Subcutaneous abdominal adipose tissue (tissue), 5 donors: ENCODE results near the gene TNFAIP8L1.
"Not testable (repeated sequence)": the region's sequence is repeated elsewhere in the genome, so short reads cannot be mapped to it uniquely, and the experiment has no call there.

ENCODE experiments used
- H3K27ac ChIP-seq: one replicate; pipeline ENCODE4 v1.7.0; 2013; ENCODE audit warnings: low read depth, mild to moderate bottlenecking, inconsistent platforms, low read length, moderate library complexity
- H3K27me3 ChIP-seq, 5 donors: one replicate each; pipeline ENCODE4 v1.7.0; 2013; ENCODE audit warnings: low read length in 5 of 5, inconsistent platforms in 1 of 5; ENCODE audit not compliant: control insufficient read depth in 5 of 5, insufficient read depth in 4 of 5
- H3K36me3 ChIP-seq, 5 donors: one replicate each; pipeline ENCODE4 v1.7.0; 2013; ENCODE audit warnings: low read length in 5 of 5; ENCODE audit not compliant: control insufficient read depth in 5 of 5, insufficient read depth in 5 of 5
- H3K4me1 ChIP-seq, 5 donors: one replicate each; pipeline ENCODE4 v1.7.0; 2013; ENCODE audit warnings: low read length in 5 of 5, mild to moderate bottlenecking in 3 of 5, moderate library complexity in 1 of 5; ENCODE audit not compliant: control insufficient read depth in 5 of 5, insufficient read depth in 5 of 5
- H3K4me3 ChIP-seq, 5 donors: one replicate each; pipeline ENCODE4 v1.7.0; 2013; ENCODE audit warnings: low read length in 5 of 5, low read depth in 1 of 5
- H3K9ac ChIP-seq, 5 donors: one replicate each; pipeline ENCODE4 v1.7.0; 2013; ENCODE audit warnings: low read length in 5 of 5, mild to moderate bottlenecking in 4 of 5, moderate library complexity in 3 of 5
- H3K9me3 ChIP-seq, 5 donors: one replicate each; pipeline ENCODE4 v1.7.0; 2013; ENCODE audit warnings: low read length in 5 of 5; ENCODE audit not compliant: control insufficient read depth in 5 of 5
- donor health status: healthy.
- donor health status: healthy.
- donor health status: healthy.
- donor health status: healthy.
- donor health status: healthy.

The TNFAIP8L1 gene

GRCh38 chr19:4638828-4639530 is at the start of gene TNFAIP8L1:
Gene TNFAIP8L1, plus strand, starts transcription at chr19:4639516. Its CDS starts 12,354 bp downstream, at chr19:4651870.
- no peaks in the 10 kb centered on the region for H3K27me3 ChIP-seq
- H3K4me1 ChIP-seq = peaks cover 0 to 46% (median 45%) of the 10 kb centered on the region in 5 donors
- no peaks in the 10 kb centered on the region for H3K9me3 ChIP-seq
- no peaks in the 10 kb centered on the region for H3K36me3 ChIP-seq
- peak within 1 kb of the TSS in 4 of 5 donors; percentile 6 to 95 (median 70) for H3K9ac ChIP-seq
- H3K27ac ChIP-seq = peak within 1 kb of the TSS; percentile 76
- peak within 1 kb of the TSS; percentile 70 to 95 (median 80) for H3K4me3 ChIP-seq

GRCh38 chr19:4589579-4590410 is 49.5 kb upstream of the TNFAIP8L1 start:
- Histone ChIP-seq H3K36me3 (no peaks in the 10 kb centered on the region), H3K9me3 (no peaks in the 10 kb centered on the region), H3K27me3 (peaks cover 15 to 47% (median 37%) of the 10 kb centered on the region in 5 donors)

GRCh38 chr19:4590559-4590958 is 48.8 kb upstream of the TNFAIP8L1 start:
- H3K4me3 ChIP-seq = no peak overlapping the region

More at GRCh38 chr19:4589579-4590410, 49.5 kb upstream of the TNFAIP8L1 start:
- Histone ChIP-seq H3K4me3 (no peak overlapping the region), H3K27ac (no peak overlapping the region), H3K9ac (no peak overlapping the region), H3K4me1 (peaks cover 0 to 3% (median 2%) of the 10 kb centered on the region in 5 donors)

GRCh38 chr19:4591320-4591719 is 48.0 kb upstream of the TNFAIP8L1 start:
- Histone ChIP-seq H3K36me3 (no peaks in the 10 kb centered on the region), H3K4me3 (no peak overlapping the region), H3K27ac (no peak overlapping the region), H3K9me3 (no peaks in the 10 kb centered on the region), H3K9ac (no peak overlapping the region), H3K27me3 (peaks cover 3 to 40% (median 24%) of the 10 kb centered on the region in 5 donors), H3K4me1 (no peaks in the 10 kb centered on the region)

More at GRCh38 chr19:4590559-4590958, 48.8 kb upstream of the TNFAIP8L1 start:
- no peak overlapping the region for H3K27ac ChIP-seq
- H3K9me3 ChIP-seq = no peaks in the 10 kb centered on the region
- no peak overlapping the region for H3K9ac ChIP-seq
- H3K4me1 ChIP-seq = no peaks in the 10 kb centered on the region
- no peaks in the 10 kb centered on the region for H3K36me3 ChIP-seq
- peaks cover 7 to 40% (median 29%) of the 10 kb centered on the region in 5 donors for H3K27me3 ChIP-seq

GRCh38 chr19:4592445-4592844 is 46.9 kb upstream of the TNFAIP8L1 start:
- peaks cover 0 to 1% (median 0%) of the 10 kb centered on the region in 5 donors for H3K4me1 ChIP-seq
- peaks cover 3 to 41% (median 24%) of the 10 kb centered on the region in 5 donors for H3K27me3 ChIP-seq
- H3K4me3 ChIP-seq = no peak overlapping the region
- H3K9ac ChIP-seq = no peak overlapping the region
- no peaks in the 10 kb centered on the region for H3K36me3 ChIP-seq
- no peak overlapping the region for H3K27ac ChIP-seq
- H3K9me3 ChIP-seq = no peaks in the 10 kb centered on the region

- Histone ChIP-seq H3K4me3 (no peak overlapping the region), H3K36me3 (no peaks in the 10 kb centered on the region), H3K27me3 (peaks cover 5 to 43% (median 26%) of the 10 kb centered on the region in 5 donors), H3K27ac (no peak overlapping the region), H3K4me1 (peaks cover 0 to 6% (median 2%) of the 10 kb centered on the region in 5 donors), H3K9me3 (no peaks in the 10 kb centered on the region), H3K9ac (no peak overlapping the region)
Observed at GRCh38 chr19:4593409-4593851, 45.9 kb upstream of the TNFAIP8L1 start.

GRCh38 chr19:4594201-4594600 is 45.1 kb upstream of the TNFAIP8L1 start:
- Histone ChIP-seq H3K9me3 (no peaks in the 10 kb centered on the region), H3K9ac (no peak overlapping the region), H3K36me3 (no peaks in the 10 kb centered on the region), H3K4me3 (no peak overlapping the region), H3K4me1 (peaks cover 0 to 7% (median 3%) of the 10 kb centered on the region in 5 donors), H3K27ac (no peak overlapping the region), H3K27me3 (peaks cover 11 to 47% (median 32%) of the 10 kb centered on the region in 5 donors)

GRCh38 chr19:4595158-4595557 is 44.2 kb upstream of the TNFAIP8L1 start:
- not testable (repeated sequence) for H3K9me3 ChIP-seq, H3K36me3 ChIP-seq, H3K4me3 ChIP-seq, H3K9ac ChIP-seq, H3K27ac ChIP-seq, H3K4me1 ChIP-seq
- peaks cover 14 to 47% (median 35%) of the 10 kb centered on the region in 5 donors for H3K27me3 ChIP-seq

GRCh38 chr19:4596033-4596904 is 43.0 kb upstream of the TNFAIP8L1 start:
- no peaks in the 10 kb centered on the region for H3K9me3 ChIP-seq
- H3K36me3 ChIP-seq = no peaks in the 10 kb centered on the region
- H3K27ac ChIP-seq = no peak overlapping the region
- peaks cover 14 to 43% (median 30%) of the 10 kb centered on the region in 5 donors for H3K27me3 ChIP-seq
- peaks cover 0 to 7% (median 3%) of the 10 kb centered on the region in 5 donors for H3K4me1 ChIP-seq
- no peak overlapping the region for H3K9ac ChIP-seq
- H3K4me3 ChIP-seq = no peak overlapping the region
